Activated naive CD8-positive, alpha-beta T cell treated with anti-CD3 and anti-CD28 coated beads, Interleukin-2, amount 10 ng/mL, durations not matched to agents 7 days and 5 days (primary cell): ENCODE results near the gene C12orf57. TPM values are rescaled to one million over a fixed set of nuclear protein-coding genes. Genes with fewer than 3 reads are reported as not detected.
"Not testable (repeated sequence)": the region's sequence is repeated elsewhere in the genome, so short reads cannot be mapped to it uniquely, and the experiment has no call there.

Source experiments
- ATAC-seq: fragments of 150-1000 bp; cut with Tn5 transposase; one replicate; pipeline ENCODE4 v1.10.0; 2021; ENCODE audit warnings: low read depth, moderate library complexity
- POLR2A ChIA-PET: fragments of 350-600 bp; sonication (Branson Sonifier 250); formaldehyde crosslinking; loops from one replicate; lab custom pipeline; 2021; ENCODE audit warnings: antibody characterized with exemption; lab: Charles Lee
- DNase-seq: peaks from one replicate; pipeline ENCODE4 v3.0.0; 2021
- H3K27ac Mint-ChIP-seq: one replicate; pipeline ENCODE4 v1.8.0; 2022; ENCODE audit warnings: mild to moderate bottlenecking, mixed read lengths
- H3K27me3 Mint-ChIP-seq: one replicate; pipeline ENCODE4 v1.8.0; 2022; ENCODE audit warnings: mild to moderate bottlenecking, moderate library complexity, mixed read lengths
- H3K36me3 Mint-ChIP-seq: one replicate; pipeline ENCODE4 v1.8.0; 2021; ENCODE audit warnings: mild to moderate bottlenecking, mixed read lengths
- H3K4me1 Mint-ChIP-seq: one replicate; pipeline ENCODE4 v1.8.0; 2021; ENCODE audit warnings: mixed read lengths
- H3K4me3 Mint-ChIP-seq: one replicate; pipeline ENCODE4 v1.8.0; 2022; ENCODE audit warnings: mild to moderate bottlenecking, moderate library complexity, mixed read lengths
- H3K9me3 Mint-ChIP-seq: one replicate; pipeline ENCODE4 v1.8.0; 2021; ENCODE audit warnings: mixed read lengths
- total RNA-seq, 2 experiments: library from RNA; stranded (reverse); gene quantifications; one replicate each; pipeline ENCODE4 v1.2.3, GENCODE V29; 2021

Gene C12orf57
- total RNA-seq = 100 to 1,000 TPM; 210 to 217 TPM

- ATAC-seq = peak; percentile 61
Measured at GRCh38 chr12:6943722-6944380, at the start of gene C12orf57, which contains the start of gene RNU7-1. C12orf57 (plus strand) TSS chr12:6944022; CDS start chr12:6944122, 100 bp downstream. RNU7-1 (plus strand) TSS chr12:6943816.

GRCh38 chr12:6894321-6894720 is 49.5 kb upstream of the C12orf57 start:
- Mint-ChIP-seq H3K4me1 (peaks cover 14% of the 10 kb centered on the region), H3K27ac (no peak overlapping the region), H3K27me3 (peaks cover 6% of the 10 kb centered on the region), H3K4me3 (no peak overlapping the region), H3K9me3 (no peaks in the 10 kb centered on the region), H3K36me3 (peaks cover 2% of the 10 kb centered on the region)
- POLR2A ChIA-PET = interaction anchor here (1.3 kb wide), 1 partner anchor 21 kb away, joined by 3 read pairs; the partner anchor contains the start of gene SPSB2
- ATAC-seq = no peak
- DNase-seq = no peak

More at GRCh38 chr12:6943722-6944380, at the start of gene C12orf57, which contains the start of gene RNU7-1:
- Mint-ChIP-seq H3K4me1 (peaks cover 43% of the 10 kb centered on the region), H3K27ac (peak within 1 kb of the TSS; percentile 94), H3K4me3 (peak within 1 kb of the TSS; percentile 97), H3K36me3 (peaks cover 3% of the 10 kb centered on the region), H3K27me3 (no peaks in the 10 kb centered on the region), H3K9me3 (no peaks in the 10 kb centered on the region)
- peak; percentile 79 for DNase-seq
- POLR2A ChIA-PET = interaction anchor here (0.6 to 21.6 kb wide), 37 partner anchors 9 to 473 kb away, joined by 3 to 1055 read pairs (median 6); partner anchors contain the start of genes ATN1, C1RL, CDCA3 and CLSTN3

- H3K4me1 Mint-ChIP-seq = peaks cover 10% of the 10 kb centered on the region
- ATAC-seq (no peak), DNase-seq (no peak)
- POLR2A ChIA-PET = no interaction called here
- no peak overlapping the region for H3K4me3 Mint-ChIP-seq
- peaks cover 2% of the 10 kb centered on the region for H3K36me3 Mint-ChIP-seq
- peaks cover 6% of the 10 kb centered on the region for H3K27me3 Mint-ChIP-seq
- H3K27ac Mint-ChIP-seq = no peak overlapping the region
- H3K9me3 Mint-ChIP-seq = no peaks in the 10 kb centered on the region
Measured at GRCh38 chr12:6896846-6897435, 46.9 kb upstream of the C12orf57 start.

- H3K4me3 Mint-ChIP-seq = no peak overlapping the region
- H3K4me1 Mint-ChIP-seq = peaks cover 13% of the 10 kb centered on the region
- peaks cover 6% of the 10 kb centered on the region for H3K27me3 Mint-ChIP-seq
- no peaks in the 10 kb centered on the region for H3K9me3 Mint-ChIP-seq
- no peak overlapping the region for H3K27ac Mint-ChIP-seq
- POLR2A ChIA-PET = interaction anchor here (1.5 kb wide), 1 partner anchor 8 kb away, joined by 4 read pairs; no protein-coding TSS in a partner anchor
- ATAC-seq = no peak
- DNase-seq = no peak
- H3K36me3 Mint-ChIP-seq = peaks cover 2% of the 10 kb centered on the region
Measured at GRCh38 chr12:6899427-6899826, 44.4 kb upstream of the C12orf57 start.

- ATAC-seq = no peak
- Mint-ChIP-seq H3K27me3 (peaks cover 6% of the 10 kb centered on the region), H3K36me3 (no peaks in the 10 kb centered on the region), H3K4me3 (no peak overlapping the region), H3K4me1 (peaks cover 13% of the 10 kb centered on the region), H3K9me3 (no peaks in the 10 kb centered on the region), H3K27ac (no peak overlapping the region)
- no peak for DNase-seq
- POLR2A ChIA-PET = interaction anchor here (1.5 kb wide), 1 partner anchor 9 kb away, joined by 4 read pairs; no protein-coding TSS in a partner anchor
Measured at GRCh38 chr12:6899837-6900519, 43.8 kb upstream of the C12orf57 start.

GRCh38 chr12:6902448-6902847 is 41.4 kb upstream of the C12orf57 start:
- Mint-ChIP-seq H3K4me1 (peaks cover 13% of the 10 kb centered on the region), H3K27ac (peak overlapping the region; percentile 1), H3K4me3 (no peak overlapping the region), H3K27me3 (peaks cover 2% of the 10 kb centered on the region), H3K36me3 (no peaks in the 10 kb centered on the region), H3K9me3 (no peaks in the 10 kb centered on the region)
- DNase-seq (no peak), ATAC-seq (no peak)
- POLR2A ChIA-PET = interaction anchor here (1.0 to 1.1 kb wide), 2 partner anchors 11 to 116 kb away, joined by 3 read pairs; partner anchors contain the start of gene LPCAT3

- no peaks in the 10 kb centered on the region for H3K36me3 Mint-ChIP-seq
- H3K4me1 Mint-ChIP-seq = peaks cover 13% of the 10 kb centered on the region
- H3K4me3 Mint-ChIP-seq = no peak overlapping the region
- POLR2A ChIA-PET = interaction anchor here (2.3 to 2.4 kb wide), 2 partner anchors 13 to 31 kb away, joined by 14 to 17 read pairs; partner anchors contain the start of gene SPSB2
- no peak overlapping the region for H3K27ac Mint-ChIP-seq
- no peaks in the 10 kb centered on the region for H3K27me3 Mint-ChIP-seq
- ATAC-seq (no peak), DNase-seq (no peak)
- no peaks in the 10 kb centered on the region for H3K9me3 Mint-ChIP-seq
Measured at GRCh38 chr12:6903722-6904121, 40.1 kb upstream of the C12orf57 start.

- DNase-seq = peak; percentile 93
- Mint-ChIP-seq H3K36me3 (no peaks in the 10 kb centered on the region), H3K4me1 (peaks cover 11% of the 10 kb centered on the region), H3K27ac (no peak within 1 kb of the TSS), H3K27me3 (no peaks in the 10 kb centered on the region), H3K9me3 (no peaks in the 10 kb centered on the region), H3K4me3 (no peak within 1 kb of the TSS)
- POLR2A ChIA-PET = interaction anchor here (0.9 to 2.4 kb wide), 4 partner anchors 10 to 39 kb away, joined by 4 to 17 read pairs (median 10); partner anchors contain the start of genes C12orf57, ENO2, RNU7-1 and SPSB2
- ATAC-seq = peak; percentile 94
Measured at GRCh38 chr12:6904280-6905276, 39.2 kb upstream of the C12orf57 start, which contains the start of gene LRRC23. LRRC23 (plus strand) TSS chr12:6904822; CDS start chr12:6905634, 812 bp downstream.

- DNase-seq = no peak
- POLR2A ChIA-PET = interaction anchor here (0.7 to 2.4 kb wide), 5 partner anchors 9 to 53 kb away, joined by 3 to 17 read pairs (median 5); partner anchors contain the start of genes C12orf57, ENO2, RNU7-1 and SPSB2
- Mint-ChIP-seq H3K4me1 (peaks cover 7% of the 10 kb centered on the region), H3K4me3 (no peak overlapping the region), H3K36me3 (no peaks in the 10 kb centered on the region), H3K9me3 (no peaks in the 10 kb centered on the region), H3K27ac (no peak overlapping the region), H3K27me3 (no peaks in the 10 kb centered on the region)
- no peak for ATAC-seq
Measured at GRCh38 chr12:6905414-6906040, 38.3 kb upstream of the C12orf57 start.

- not testable (repeated sequence) for DNase-seq, H3K4me3 Mint-ChIP-seq, H3K27me3 Mint-ChIP-seq, H3K36me3 Mint-ChIP-seq, H3K27ac Mint-ChIP-seq, ATAC-seq, H3K9me3 Mint-ChIP-seq
- POLR2A ChIA-PET = interaction anchor here (0.7 to 2.2 kb wide), 6 partner anchors 17 to 200 kb away, joined by 3 to 9 read pairs (median 6); partner anchors contain the start of genes C12orf57 and RNU7-1
- H3K4me1 Mint-ChIP-seq = peaks cover 10% of the 10 kb centered on the region
Measured at GRCh38 chr12:6908141-6908540, 35.7 kb upstream of the C12orf57 start.

GRCh38 chr12:6909421-6910145 is 34.2 kb upstream of the C12orf57 start:
- Mint-ChIP-seq H3K36me3 (no peaks in the 10 kb centered on the region), H3K4me1 (peaks cover 11% of the 10 kb centered on the region), H3K9me3 (no peaks in the 10 kb centered on the region), H3K4me3 (no peak overlapping the region), H3K27ac (peak overlapping the region; percentile 26), H3K27me3 (no peaks in the 10 kb centered on the region)
- POLR2A ChIA-PET = interaction anchor here (0.5 to 2.2 kb wide), 5 partner anchors 18 to 1027 kb away, joined by 3 to 8 read pairs (median 4); no protein-coding TSS in a partner anchor
- no peak for DNase-seq
- no peak for ATAC-seq
